ENCODE measurements around the gene ARHGAP31.

DNA sequence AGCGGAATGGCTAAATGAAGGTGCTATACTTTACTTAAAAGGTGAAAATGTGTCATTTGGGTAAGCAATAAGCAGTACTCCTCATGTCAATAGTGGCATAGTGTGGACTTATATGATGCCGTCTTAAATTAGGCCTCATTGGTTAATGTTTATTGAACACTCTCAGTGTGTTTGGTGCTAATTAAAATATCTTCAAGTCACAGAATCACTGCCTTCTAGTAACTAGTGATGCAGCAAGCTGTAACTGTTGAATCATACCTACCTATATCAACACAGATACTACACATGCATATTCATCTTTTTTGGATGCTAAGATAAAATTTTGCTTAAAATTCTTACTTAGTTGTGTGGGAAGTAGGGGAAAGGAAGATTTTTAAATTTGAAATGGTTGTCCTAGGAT, 30.7 kb downstream of the ARHGAP31 start:
- TF ChIP-seq, protein P1, sequence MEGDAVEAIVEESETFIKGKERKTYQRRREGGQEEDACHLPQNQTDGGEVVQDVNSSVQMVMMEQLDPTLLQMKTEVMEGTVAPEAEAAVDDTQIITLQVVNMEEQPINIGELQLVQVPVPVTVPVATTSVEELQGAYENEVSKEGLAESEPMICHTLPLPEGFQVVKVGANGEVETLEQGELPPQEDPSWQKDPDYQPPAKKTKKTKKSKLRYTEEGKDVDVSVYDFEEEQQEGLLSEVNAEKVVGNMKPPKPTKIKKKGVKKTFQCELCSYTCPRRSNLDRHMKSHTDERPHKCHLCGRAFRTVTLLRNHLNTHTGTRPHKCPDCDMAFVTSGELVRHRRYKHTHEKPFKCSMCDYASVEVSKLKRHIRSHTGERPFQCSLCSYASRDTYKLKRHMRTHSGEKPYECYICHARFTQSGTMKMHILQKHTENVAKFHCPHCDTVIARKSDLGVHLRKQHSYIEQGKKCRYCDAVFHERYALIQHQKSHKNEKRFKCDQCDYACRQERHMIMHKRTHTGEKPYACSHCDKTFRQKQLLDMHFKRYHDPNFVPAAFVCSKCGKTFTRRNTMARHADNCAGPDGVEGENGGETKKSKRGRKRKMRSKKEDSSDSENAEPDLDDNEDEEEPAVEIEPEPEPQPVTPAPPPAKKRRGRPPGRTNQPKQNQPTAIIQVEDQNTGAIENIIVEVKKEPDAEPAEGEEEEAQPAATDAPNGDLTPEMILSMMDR (IDR thresholded peaks at IDR 0.05): no peak
- TF ChIP-seq, protein P2, sequence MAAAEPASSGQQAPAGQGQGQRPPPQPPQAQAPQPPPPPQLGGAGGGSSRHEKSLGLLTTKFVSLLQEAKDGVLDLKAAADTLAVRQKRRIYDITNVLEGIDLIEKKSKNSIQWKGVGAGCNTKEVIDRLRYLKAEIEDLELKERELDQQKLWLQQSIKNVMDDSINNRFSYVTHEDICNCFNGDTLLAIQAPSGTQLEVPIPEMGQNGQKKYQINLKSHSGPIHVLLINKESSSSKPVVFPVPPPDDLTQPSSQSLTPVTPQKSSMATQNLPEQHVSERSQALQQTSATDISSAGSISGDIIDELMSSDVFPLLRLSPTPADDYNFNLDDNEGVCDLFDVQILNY (CRISPR knock-in tag; IDR thresholded peaks at IDR 0.05): no peak
- TF ChIP-seq, protein P3, sequence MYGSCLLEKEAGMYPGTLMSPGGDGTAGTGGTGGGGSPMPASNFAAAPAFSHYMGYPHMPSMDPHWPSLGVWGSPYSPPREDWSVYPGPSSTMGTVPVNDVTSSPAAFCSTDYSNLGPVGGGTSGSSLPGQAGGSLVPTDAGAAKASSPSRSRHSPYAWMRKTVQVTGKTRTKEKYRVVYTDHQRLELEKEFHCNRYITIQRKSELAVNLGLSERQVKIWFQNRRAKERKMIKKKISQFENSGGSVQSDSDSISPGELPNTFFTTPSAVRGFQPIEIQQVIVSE (CRISPR knock-in tag; IDR thresholded peaks at IDR 0.05; ENCODE audit: borderline replicate concordance): no peak
- TF ChIP-seq, protein P4, sequence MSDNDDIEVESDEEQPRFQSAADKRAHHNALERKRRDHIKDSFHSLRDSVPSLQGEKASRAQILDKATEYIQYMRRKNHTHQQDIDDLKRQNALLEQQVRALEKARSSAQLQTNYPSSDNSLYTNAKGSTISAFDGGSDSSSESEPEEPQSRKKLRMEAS (CRISPR knock-in tag; IDR thresholded peaks at IDR 0.05): no peak

All from WTC11 (cell line).